MM.1S (cell line): ENCODE data around the gene GTF2H1.

Experiments
- DNase-seq: peaks from one replicate; pipeline ENCODE4 v3.0.0-alpha.2; 2015
- H2AFZ ChIP-seq: fragments of 300-600 bp; sonication (generic); 2 replicates; pipeline ENCODE4 v1.6.0; 2016; ENCODE audit warnings: antibody characterized with exemption, low read length
- H3F3A ChIP-seq: fragments of 300-600 bp; sonication (generic); 2 replicates; pipeline ENCODE4 v1.6.1; 2016; ENCODE audit warnings: mild to moderate bottlenecking, antibody characterized with exemption, low read length, moderate library complexity, mixed read lengths; ENCODE audit not compliant: insufficient read depth
- H3K27ac ChIP-seq: fragments of 300-600 bp; sonication (generic); 2 replicates; pipeline ENCODE4 v1.5.1; 2016; ENCODE audit warnings: mild to moderate bottlenecking, low read length
- H3K27me3 ChIP-seq: fragments of 300-600 bp; sonication (generic); replicated peaks from 2 replicates; pipeline ENCODE4 v1.6.0; 2016; ENCODE audit warnings: low read length; ENCODE audit not compliant: insufficient read depth
- H3K36me3 ChIP-seq: fragments of 300-600 bp; sonication (generic); replicated peaks from 2 replicates; pipeline ENCODE4 v1.6.1; 2016; ENCODE audit warnings: mild to moderate bottlenecking, low read length, mixed read lengths; ENCODE audit not compliant: insufficient read depth
- H3K4me1 ChIP-seq: fragments of 300-600 bp; sonication (generic); 2 replicates; pipeline ENCODE4 v1.6.1; 2016; ENCODE audit warnings: low read length, mixed read lengths
- H3K4me2 ChIP-seq: fragments of 300-600 bp; sonication (generic); 2 replicates; pipeline ENCODE4 v1.6.0; 2016; ENCODE audit warnings: low read depth, low read length
- H3K4me3 ChIP-seq: fragments of 300-600 bp; sonication (generic); 2 replicates; pipeline ENCODE4 v1.5.1; 2016; ENCODE audit warnings: low read length, mixed read lengths
- H3K79me2 ChIP-seq: fragments of 300-600 bp; sonication (generic); 2 replicates; pipeline ENCODE4 v1.6.1; 2016; ENCODE audit warnings: mixed run types, low read length, mixed read lengths
- H3K9ac ChIP-seq: fragments of 300-600 bp; sonication (generic); 2 replicates; pipeline ENCODE4 v1.6.1; 2016; ENCODE audit warnings: low read length, mixed read lengths
- H3K9me2 ChIP-seq: fragments of 300-600 bp; sonication (generic); replicated peaks from 2 replicates; pipeline ENCODE4 v1.6.1; 2016; ENCODE audit warnings: mild to moderate bottlenecking, low read length, mixed read lengths; ENCODE audit not compliant: insufficient read depth
- H3K9me3 ChIP-seq: fragments of 300-600 bp; sonication (generic); replicated peaks from 2 replicates; pipeline ENCODE4 v1.6.1; 2016; ENCODE audit warnings: mild to moderate bottlenecking, low read length, mixed read lengths; ENCODE audit not compliant: insufficient read depth
- H4K20me1 ChIP-seq: fragments of 300-600 bp; sonication (generic); 2 replicates; pipeline ENCODE4 v1.6.1; 2016; ENCODE audit warnings: mild to moderate bottlenecking, low read length, moderate library complexity, mixed read lengths; ENCODE audit not compliant: insufficient read depth
- EZH2 ChIP-seq: fragments of 300-600 bp; sonication (generic); optimal IDR thresholded peaks from 2 replicates; pipeline ENCODE3; 2017; ENCODE audit warnings: low read depth, mild to moderate bottlenecking, antibody characterized with exemption, low read length, mixed read lengths
- EZH2phosphoT487 ChIP-seq: fragments of 300-600 bp; sonication (generic); IDR thresholded peaks from 2 replicates; pipeline ENCODE4 v1.6.1; 2018; ENCODE audit warnings: antibody characterized with exemption, low read length
- TF ChIP-seq, protein P1 (sequence below): fragments of 300-600 bp; sonication (generic); IDR thresholded peaks from 2 replicates; pipeline ENCODE4 v1.5.1; 2016; ENCODE audit warnings: antibody characterized with exemption, low read length, mixed read lengths

GTF2H1 gene

GRCh38 chr11:18282626-18283025 lies 39.7 kb upstream of the GTF2H1 start:
- Histone ChIP-seq H3K27ac (no peak overlapping the region), H4K20me1 (no peaks in the 10 kb centered on the region), H3K9me3 (no peaks in the 10 kb centered on the region), H3K79me2 (no peaks in the 10 kb centered on the region), H3K9me2 (no peaks in the 10 kb centered on the region), H3K36me3 (0 out of 2 replicates have a peak, but pooled peaks cover 8% of the 10 kb centered on the region), H3K27me3 (no peaks in the 10 kb centered on the region), H3K4me1 (peaks cover 8% of the 10 kb centered on the region), H2AFZ (no peak overlapping the region), H3K9ac (no peak overlapping the region), H3F3A (peaks cover 11% of the 10 kb centered on the region; the same call in 1 of the 2 replicates), H3K4me3 (no peak overlapping the region), H3K4me2 (no peak overlapping the region)
- TF ChIP-seq, protein P1, sequence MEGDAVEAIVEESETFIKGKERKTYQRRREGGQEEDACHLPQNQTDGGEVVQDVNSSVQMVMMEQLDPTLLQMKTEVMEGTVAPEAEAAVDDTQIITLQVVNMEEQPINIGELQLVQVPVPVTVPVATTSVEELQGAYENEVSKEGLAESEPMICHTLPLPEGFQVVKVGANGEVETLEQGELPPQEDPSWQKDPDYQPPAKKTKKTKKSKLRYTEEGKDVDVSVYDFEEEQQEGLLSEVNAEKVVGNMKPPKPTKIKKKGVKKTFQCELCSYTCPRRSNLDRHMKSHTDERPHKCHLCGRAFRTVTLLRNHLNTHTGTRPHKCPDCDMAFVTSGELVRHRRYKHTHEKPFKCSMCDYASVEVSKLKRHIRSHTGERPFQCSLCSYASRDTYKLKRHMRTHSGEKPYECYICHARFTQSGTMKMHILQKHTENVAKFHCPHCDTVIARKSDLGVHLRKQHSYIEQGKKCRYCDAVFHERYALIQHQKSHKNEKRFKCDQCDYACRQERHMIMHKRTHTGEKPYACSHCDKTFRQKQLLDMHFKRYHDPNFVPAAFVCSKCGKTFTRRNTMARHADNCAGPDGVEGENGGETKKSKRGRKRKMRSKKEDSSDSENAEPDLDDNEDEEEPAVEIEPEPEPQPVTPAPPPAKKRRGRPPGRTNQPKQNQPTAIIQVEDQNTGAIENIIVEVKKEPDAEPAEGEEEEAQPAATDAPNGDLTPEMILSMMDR: no peak
- TF ChIP-seq EZH2: no peak
- DNase-seq: no peak

GRCh38 chr11:18285841-18286240 lies 36.5 kb upstream of the GTF2H1 start:
- Histone ChIP-seq H3K79me2 (no peaks in the 10 kb centered on the region), H3K4me1 (no peaks in the 10 kb centered on the region), H4K20me1 (no peaks in the 10 kb centered on the region), H3K9me2 (no peaks in the 10 kb centered on the region), H3K27ac (no peak overlapping the region), H3K36me3 (no peaks in the 10 kb centered on the region), H3K4me3 (no peak overlapping the region), H3K4me2 (no peak overlapping the region), H2AFZ (no peak overlapping the region), H3F3A (peaks cover 1% of the 10 kb centered on the region; the same call in 1 of the 2 replicates), H3K9ac (no peak overlapping the region), H3K27me3 (no peaks in the 10 kb centered on the region), H3K9me3 (no peaks in the 10 kb centered on the region)
- no peak for DNase-seq
- TF ChIP-seq, protein P1: no peak
- no peak for TF ChIP-seq EZH2
- TF ChIP-seq EZH2phosphoT487: no peak

DNA sequence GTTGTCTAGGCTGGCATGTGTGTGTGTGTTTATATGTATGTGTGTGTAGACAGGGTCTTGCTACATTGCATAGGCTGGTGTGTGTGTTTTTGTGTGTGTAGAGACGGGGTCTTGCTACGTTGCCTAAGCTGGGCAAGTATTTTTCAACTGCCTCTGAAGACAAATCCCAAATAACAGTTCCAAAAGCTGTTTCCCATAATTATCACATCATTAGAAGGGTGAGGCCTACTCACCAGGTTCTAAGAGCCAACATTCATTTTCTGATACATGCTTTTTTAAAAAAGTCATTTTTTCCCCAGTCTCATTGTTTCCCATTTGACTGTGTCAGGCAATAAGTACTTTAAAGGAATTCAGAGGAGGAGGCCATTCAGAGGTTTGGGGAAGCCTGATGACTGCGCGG lies 33.5 kb upstream of the GTF2H1 start:
- H2AFZ ChIP-seq: no peak overlapping the region
- DNase-seq: no peak
- H3K4me1 ChIP-seq: no peaks in the 10 kb centered on the region
- H3K79me2 ChIP-seq: no peaks in the 10 kb centered on the region
- H3K9me2 ChIP-seq: no peaks in the 10 kb centered on the region
- no peak overlapping the region for H3K4me3 ChIP-seq
- no peak overlapping the region for H3K9ac ChIP-seq
- no peaks in the 10 kb centered on the region for H3F3A ChIP-seq
- no peaks in the 10 kb centered on the region for H3K36me3 ChIP-seq
- no peak overlapping the region for H3K4me2 ChIP-seq
- H4K20me1 ChIP-seq: no peaks in the 10 kb centered on the region
- TF ChIP-seq EZH2 (no peak), EZH2phosphoT487 (no peak)
- TF ChIP-seq, protein P1: no peak
- H3K9me3 ChIP-seq: no peaks in the 10 kb centered on the region
- no peaks in the 10 kb centered on the region for H3K27me3 ChIP-seq
- no peak overlapping the region for H3K27ac ChIP-seq
